ENCODE data around the gene MIER1.

MIER1 gene

GRCh38 chr1:66968574-66968973 is 43.8 kb downstream of the MIER1 start (continued):
- TF ChIP-seq PRDM2 (tag by site-specific recombination; IDR thresholded peaks at IDR 0.05; ENCODE audit: borderline replicate concordance) (no peak), ZNF37A (tag by site-specific recombination; IDR thresholded peaks at IDR 0.05) (no peak), ZNF580 (tag by site-specific recombination; IDR thresholded peaks at IDR 0.05) (no peak), ZSCAN30 (tag by site-specific recombination; IDR thresholded peaks at IDR 0.05) (no peak)

- no peaks in the 10 kb centered on the region for H3K9me3 ChIP-seq (ENCODE audit: control insufficient read depth, insufficient read depth, low read depth, low read length)
- TF ChIP-seq ZNF558 (tag by site-specific recombination; IDR thresholded peaks at IDR 0.05) (no peak), ZNF239 (tag by site-specific recombination; IDR thresholded peaks at IDR 0.05) (no peak), ZNF423 (tag by site-specific recombination; IDR thresholded peaks at IDR 0.05) (no peak), ZFP41 (tag by site-specific recombination; IDR thresholded peaks at IDR 0.05; ENCODE audit: borderline replicate concordance) (no peak), ZNF843 (tag by site-specific recombination; IDR thresholded peaks at IDR 0.05) (no peak), ZXDB (tag by site-specific recombination; IDR thresholded peaks at IDR 0.05) (no peak), PRDM10 (tag by site-specific recombination; IDR thresholded peaks at IDR 0.05) (no peak), ZNF433 (tag by site-specific recombination; IDR thresholded peaks at IDR 0.05; ENCODE audit: low read depth) (no peak), GLIS1 (tag by site-specific recombination; IDR thresholded peaks at IDR 0.05) (no peak), ZNF48 (tag by site-specific recombination; IDR thresholded peaks at IDR 0.05) (no peak), GLI4 (tag by site-specific recombination; IDR thresholded peaks at IDR 0.05) (no peak), HOXC10 (CRISPR knock-in tag; IDR thresholded peaks at IDR 0.05) (no peak), ZNF274 (IDR thresholded peaks at IDR 0.05; ENCODE audit: low read length) (no peak), ZNF274 (tag by site-specific recombination; IDR thresholded peaks at IDR 0.05; ENCODE audit: borderline replicate concordance) (no peak), ZNF221 (tag by site-specific recombination; IDR thresholded peaks at IDR 0.05; ENCODE audit: borderline replicate concordance) (no peak), ZNF350 (tag by site-specific recombination; IDR thresholded peaks at IDR 0.05) (no peak), KLF9 (tag by site-specific recombination; IDR thresholded peaks at IDR 0.05; ENCODE audit: low read depth) (no peak), ZNF324 (tag by site-specific recombination; IDR thresholded peaks at IDR 0.05) (no peak)
- H3K27ac ChIP-seq (ENCODE audit: extremely low read depth, low read depth, low read length): no peak overlapping the region
- ChIA-PET POLR2A (no interaction called here), CTCF (interaction anchor here (0.7 to 1.2 kb wide), 3 partner anchors 26 to 674 kb away, joined by 3 to 4 read pairs (median 3); no protein-coding TSS in a partner anchor)
- no peaks in the 10 kb centered on the region for H3K4me1 ChIP-seq (ENCODE audit: control insufficient read depth, insufficient read depth, low read length)
- peaks cover 57 to 87% of the 10 kb centered on the region in 2 experiments for H3K36me3 ChIP-seq (ENCODE audit: control insufficient read depth in 2 of 2, insufficient read depth in 1 of 2, low read length in 2 of 2)
- H3K4me3 ChIP-seq (ENCODE audit: low read depth, low read length): no peak overlapping the region
Measured at GRCh38 chr1:66978201-66978600, 53.4 kb downstream of the MIER1 start.

Measured in HEK293 (cell line).